GM21529 (cell line): ENCODE measurements around the gene SLC2A9.

Source experiments
- ATAC-seq: cut with Tn5 transposase; IDR thresholded peaks from one replicate; pipeline ENCODE4 v1.9.1; 2021; ENCODE audit not compliant: unreplicated experiment

SLC2A9 gene

DNA sequence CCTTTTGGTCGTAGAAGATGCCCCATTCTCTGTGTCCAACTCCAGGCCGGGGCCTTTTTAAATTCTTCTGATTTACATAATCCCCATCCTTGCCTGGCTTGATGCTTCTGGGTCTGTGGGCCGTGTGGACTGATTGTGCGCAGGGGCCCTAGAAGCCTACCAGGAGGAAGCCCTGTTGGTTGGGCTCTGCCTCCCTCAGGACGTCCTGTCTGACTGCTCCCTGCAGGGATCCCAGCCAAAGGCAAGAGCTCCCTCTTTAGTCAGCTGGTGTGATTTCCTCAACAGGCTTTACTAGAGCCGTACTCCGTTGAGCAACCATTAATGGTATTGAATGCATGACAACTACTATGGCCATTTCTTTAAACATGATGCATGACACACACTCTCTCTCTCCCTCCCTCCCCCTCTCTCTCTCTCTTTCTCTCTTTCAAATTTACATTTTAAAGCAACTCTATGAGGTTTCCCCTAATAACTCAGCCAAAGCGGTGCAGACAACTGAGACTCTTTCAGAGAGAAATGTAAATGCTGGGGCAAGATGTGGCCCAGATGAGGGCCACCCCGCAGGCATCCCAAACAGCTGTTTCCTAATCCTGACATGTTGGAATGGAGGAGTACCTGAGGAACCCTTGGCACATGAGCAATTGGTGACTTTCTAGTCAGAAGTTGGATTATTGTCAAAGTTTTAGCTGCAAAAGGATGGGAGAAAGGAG is 122.5 kb downstream of the SLC2A9 start:
- no peak for ATAC-seq

DNA sequence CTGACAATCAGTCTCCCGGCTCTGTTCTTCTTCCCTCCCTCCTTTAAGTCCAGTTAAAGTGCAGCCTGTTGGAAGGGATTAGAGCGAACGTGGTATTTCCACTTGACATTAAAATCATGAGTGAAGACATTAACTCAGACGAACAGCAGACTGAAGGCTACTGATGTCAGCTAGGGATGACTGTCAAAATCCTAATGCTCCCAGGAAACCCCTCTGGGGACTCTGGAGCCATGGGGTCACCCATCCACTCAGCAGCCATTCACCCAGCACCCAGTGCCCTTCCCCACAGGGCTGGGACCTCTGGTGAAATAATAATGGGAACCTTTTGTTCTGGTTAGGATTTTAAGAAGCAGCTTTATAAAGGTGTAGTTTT is 126.0 kb downstream of the SLC2A9 start:
- ATAC-seq = no peak

DNA sequence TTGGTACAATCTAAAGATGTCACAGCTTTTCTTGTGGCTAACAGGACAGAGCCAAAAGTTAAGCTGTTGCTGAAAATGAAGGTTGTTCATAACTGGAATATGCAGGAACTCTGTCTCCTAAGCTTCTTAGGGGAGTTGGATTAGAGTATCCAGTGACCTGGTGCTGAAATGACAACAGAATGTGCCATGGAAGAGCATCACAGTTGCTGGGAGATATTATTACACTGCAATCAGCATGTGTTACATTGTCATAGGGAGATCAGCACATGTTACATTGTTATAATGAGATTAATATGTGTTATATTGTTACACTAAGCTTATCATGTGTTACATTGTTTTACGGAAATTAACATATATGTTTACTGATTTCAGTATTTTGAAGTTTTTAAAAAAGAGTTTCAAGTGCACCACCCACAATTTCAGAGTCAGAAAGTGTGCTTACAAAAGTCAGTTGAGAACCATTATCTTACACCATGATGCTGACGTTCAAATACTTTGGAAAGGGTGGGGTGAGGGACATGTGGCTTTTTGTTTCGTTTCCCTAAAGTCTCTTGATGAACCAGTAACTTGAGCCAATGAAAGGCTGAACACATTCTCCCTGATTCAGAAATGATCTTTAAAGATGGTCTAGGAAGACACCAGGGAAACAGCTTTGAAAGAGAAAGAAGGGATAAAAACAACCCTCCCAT is 126.5 kb downstream of the SLC2A9 start:
- ATAC-seq = no peak

DNA sequence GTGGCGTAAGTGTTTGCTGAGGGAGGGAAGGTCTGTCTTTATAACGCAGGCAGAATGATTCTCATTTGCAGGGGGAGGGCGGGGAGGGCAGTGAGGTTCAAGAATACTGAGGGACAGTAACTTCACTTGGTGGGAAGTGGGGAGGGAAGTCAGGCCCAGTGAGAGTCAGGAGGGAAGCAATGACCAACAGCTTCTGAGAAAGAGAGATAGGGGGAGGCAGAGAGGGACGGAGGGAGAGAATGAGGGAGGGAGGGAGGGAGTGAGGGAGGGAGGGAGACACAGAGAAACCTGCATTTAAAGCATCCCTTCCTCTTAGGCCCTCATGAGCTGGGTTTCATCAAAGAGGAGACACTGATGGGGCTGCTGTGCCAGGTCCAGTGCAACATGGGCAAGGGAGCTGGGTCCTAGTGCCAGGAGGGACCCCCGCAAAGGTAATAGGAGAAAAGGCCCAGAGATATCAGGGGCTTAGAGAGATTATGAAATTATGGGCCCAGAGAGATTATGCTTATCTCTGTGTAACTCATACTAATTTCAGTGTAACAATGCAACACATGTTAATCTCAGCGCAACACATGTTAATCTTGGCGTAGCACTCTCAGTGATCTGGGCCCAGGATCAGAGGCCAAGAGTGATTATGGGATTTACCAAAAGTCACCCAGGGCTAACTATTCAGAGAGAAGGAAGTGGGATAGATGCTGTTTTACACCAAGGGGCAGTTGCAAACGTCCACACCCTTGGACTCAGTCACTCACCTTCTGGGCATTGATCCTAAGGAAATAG is 127.8 kb downstream of the SLC2A9 start:
- no peak for ATAC-seq

DNA sequence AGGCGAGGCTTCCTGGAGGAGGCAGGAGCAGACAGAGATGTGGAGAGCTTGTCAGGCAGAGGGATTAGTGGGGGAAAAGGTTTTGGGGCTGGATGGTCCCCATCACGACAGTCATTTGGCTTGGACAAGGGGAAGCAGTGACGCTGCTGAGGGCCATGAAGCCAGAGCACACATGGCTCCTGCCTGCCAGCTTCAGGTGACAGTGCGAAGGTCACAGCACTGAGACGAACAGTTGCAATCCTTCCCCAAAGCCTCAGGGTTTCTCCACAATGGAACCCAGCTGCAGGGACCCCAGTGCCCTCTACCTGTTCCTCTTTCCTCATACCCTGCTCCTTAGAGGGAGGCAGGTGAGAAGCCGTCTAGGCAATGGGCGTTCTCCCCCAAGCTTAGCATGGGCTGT is 129.6 kb downstream of the SLC2A9 start:
- no peak for ATAC-seq

DNA sequence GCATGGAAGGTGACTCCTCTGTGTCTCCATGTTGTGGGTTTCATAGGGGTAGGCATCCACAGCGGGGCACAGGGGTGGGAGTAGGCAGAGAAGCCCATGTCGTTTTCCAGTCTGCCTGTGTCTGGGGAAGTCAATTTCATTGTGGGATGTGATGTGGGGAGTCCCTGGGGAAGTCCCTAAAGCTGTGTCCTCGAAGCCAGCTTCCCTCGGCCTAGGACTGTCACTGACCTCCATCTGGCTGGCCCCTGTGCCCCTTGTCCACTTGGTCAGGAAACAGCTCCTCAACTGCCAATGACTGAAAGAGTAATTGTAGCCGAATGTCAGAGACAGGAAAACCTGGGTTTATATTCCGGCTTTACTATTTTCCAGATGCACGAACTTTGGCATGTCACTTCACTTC is 130.2 kb downstream of the SLC2A9 start:
- no peak for ATAC-seq

DNA sequence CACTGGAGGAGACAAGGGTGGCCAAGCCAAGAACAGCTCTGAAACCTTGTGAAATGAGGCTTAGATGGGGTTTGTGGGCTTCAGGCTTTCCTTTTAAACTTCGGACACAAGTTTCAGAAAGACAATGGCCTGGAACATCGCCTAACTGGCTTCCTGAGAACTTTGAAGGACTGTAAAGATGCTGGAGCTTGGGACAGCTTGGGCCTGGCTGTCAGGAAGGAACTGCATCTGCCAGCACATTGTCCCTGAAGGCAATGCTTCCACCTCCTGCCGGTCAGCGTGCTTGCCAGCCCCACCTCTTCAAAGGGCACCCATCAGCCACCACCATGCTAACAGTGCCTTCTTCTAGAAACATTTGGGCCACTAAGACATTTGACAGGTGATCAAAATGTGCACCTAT is 132.0 kb downstream of the SLC2A9 start:
- no peak for ATAC-seq

DNA sequence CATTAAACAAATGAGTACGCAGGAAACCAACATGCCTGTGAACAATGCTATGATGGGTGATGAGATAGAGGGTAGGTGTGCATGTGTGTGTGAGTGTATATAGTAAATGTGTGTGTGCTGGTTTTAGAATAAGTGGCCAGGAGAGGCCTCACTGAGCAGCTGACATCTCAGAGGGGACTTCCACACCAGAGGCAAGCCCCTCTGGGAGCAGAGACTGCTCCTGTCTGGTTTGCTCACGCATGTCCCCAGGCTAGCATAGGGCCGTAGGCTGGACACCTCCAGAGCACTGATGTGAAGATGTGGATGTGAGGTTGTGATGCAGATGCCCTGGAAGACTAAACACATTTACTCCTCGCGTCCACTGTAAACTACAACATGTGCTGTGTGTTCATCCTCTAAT is 135.3 kb downstream of the SLC2A9 start:
- no peak for ATAC-seq

DNA sequence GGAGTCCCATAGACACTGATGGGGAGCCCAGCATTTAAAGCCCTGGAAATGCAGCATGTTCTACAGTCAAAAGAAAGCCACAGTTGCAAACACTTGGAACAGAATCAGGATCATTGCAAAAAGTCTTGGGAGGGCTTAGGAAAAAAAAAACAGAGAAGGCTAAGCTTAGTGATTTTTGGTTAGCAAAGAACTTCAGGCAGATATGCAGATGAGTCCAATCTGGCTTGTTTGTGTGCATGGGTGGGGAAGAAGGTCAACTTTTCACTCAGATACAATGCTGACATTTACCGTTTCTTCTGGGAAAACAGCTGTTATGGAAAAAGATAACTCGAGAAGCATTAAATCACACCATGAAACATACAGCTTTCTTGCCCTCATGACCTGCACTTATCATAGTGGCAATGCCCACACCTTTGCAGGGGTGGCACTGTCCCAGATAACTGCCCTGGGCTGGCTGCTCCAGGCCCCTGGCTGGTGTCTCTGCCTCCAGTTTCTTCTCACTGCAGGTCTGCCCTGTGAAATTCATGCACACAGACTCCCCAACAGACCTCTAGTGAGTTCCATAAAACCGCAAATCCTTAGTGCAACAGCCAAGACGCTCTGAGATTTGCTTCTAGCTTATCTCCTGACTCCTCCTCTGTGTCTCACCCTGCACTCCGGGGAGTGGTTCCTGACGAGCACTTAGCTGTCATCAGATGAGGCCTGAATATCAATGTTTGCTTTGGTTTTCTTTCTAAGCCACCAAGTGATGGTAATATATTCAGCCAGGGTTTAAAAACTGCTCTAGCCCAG is 140.7 kb downstream of the SLC2A9 start:
- no peak for ATAC-seq

DNA sequence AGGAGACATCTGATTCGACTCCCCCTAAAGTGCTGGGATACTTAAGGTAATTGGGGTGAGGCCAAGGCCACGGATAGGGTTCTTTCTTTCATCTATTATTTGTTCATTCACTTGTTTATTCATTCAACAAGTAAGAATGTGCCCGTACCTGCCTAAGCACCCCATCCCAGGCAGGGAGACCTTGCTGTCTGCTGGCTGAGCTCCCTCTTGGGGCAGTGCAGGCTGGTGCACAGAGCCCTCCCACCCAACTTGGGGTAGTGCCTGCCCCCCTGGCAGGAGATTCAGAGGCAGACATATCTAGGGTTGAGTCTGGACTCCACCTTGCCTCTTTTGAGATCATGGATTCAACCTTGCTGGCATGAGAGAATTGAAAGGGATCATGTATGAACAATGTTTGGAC is 144.2 kb downstream of the SLC2A9 start:
- ATAC-seq = no peak

DNA sequence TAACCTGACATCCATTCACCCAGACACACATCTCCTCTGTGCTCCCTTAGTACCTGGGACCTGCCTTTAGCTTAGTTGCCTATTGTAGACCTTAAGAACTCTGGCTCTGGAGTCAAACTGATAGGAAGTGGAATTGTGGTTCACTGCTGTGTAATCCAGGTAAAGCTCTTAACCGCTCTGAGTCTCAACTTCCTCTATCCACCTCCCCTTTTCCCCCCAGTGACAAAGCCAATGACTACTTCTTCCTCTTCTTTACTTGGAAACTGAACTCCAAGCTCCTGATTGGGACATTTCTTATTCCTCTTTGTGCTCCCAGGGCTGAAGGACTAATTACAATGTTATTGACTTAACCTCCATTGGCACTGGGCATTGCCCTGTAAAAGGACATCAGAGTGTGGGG is 145.8 kb downstream of the SLC2A9 start:
- ATAC-seq = no peak

DNA sequence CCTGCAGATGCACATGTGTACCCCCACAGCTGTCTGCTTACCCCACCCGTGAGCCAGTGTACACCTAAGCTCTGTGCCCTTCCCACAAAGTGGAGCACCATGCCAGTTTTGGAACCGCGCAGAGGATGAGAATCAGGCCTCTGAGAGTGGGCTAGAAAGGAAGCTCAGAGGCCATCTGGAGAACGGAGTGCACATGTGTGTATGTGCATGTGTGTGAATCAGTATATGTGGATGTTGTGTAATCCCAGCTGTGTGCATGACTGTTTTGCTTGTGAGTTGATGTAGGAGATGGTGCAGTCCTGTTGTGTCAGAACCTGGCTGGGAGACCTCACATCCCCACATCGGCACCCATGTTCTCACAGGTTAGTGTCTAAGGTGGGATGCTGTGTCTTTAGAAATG is 146.9 kb downstream of the SLC2A9 start:
- no peak for ATAC-seq

DNA sequence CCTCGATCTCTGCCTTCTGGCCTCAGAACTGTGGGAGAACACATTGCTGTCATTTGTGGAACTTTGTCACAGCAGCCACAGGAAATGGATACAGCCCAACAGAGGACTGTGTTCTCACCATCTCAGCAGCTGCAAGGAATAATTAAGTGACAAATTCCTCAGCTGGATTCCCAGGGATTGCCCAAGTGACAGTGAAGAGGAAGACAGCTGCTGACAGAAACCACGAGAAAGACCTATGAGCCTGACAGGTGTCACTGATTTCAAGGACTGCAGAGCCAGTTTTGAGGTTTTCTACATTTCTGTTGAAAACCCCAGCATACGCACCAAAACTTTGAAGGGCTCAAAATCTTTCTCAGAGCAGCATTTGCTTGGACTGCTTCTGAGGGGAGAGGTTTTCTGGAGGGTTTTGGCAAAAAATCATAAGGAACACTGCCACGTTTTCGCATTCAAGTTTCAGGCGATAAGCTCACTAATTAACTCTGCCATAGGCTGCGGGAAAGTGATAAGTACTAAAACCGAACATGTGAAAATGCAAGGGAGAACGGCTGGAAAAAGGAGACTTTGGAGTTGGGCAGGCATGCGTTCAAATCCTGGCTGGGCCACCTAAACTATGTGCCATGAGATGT is 151.0 kb downstream of the SLC2A9 start:
- no peak for ATAC-seq

DNA sequence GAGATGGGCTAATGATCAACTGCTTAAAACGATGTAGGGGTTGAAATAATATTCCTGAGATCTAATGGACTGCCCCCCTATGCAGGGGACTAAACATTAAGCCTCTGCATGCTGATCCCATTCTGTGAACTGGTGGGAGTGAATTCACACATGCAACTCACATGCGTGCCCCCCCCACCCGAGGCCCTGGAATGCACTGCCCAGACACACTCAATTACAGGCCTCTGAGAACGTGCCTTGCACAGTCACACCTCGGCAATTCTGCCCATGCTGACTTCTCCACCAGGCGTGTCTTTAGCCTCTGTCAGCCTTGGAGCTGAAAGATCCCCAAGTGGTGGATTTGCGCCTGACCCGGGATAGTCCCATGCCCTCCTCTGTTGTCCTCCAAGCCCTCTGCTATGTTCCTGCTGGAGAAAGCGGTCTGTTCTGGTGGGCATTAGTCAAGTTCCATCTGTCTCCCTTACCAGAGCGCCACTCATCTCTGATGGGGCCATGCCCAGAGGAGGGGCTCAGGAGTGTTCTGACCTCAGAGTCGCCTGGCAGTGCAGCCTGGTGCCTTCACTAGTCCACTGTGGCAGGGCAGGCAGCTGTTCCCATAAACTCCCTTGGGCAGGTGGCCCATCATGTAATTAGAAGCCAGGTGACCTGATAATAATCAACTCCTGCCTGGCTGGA is 153.4 kb downstream of the SLC2A9 start:
- ATAC-seq = no peak

DNA sequence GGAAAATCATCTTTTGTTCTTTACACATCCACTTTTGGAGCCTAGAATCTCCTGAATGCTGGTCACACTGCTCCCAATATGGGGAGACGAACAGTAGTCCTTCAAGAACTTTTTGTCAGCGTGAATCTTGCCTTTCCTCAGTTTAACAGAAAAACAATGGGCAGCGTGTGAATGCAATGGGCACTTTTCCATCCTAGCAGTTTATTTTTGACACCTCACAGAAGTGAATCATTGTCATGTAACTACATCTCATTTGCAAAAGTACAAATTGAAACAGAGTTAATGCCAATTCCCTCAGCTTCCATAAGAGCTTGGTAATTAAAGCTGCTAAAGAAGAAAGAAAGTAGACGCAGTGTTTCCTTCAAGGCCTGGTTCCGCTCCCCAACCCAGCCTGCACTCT is 154.4 kb downstream of the SLC2A9 start:
- no peak for ATAC-seq

DNA sequence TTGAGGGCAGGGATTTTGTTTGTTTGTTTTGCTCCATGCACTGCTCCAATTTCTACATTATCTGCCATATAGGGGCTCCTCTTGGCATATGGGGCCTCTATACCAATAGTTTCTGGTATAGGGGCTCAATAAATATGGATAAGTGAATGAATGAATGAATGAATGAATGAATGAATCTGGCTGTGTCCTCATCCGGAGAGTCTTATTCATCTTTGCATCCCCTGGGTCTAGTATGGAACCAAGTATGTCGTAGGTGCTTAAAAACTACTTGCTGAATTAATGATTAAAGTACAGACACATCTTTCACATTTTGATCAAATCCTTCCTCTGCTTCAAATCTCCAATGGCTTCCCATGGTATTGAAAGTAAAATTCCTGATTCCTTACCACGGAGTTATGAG is 159.7 kb downstream of the SLC2A9 start:
- ATAC-seq = no peak

DNA sequence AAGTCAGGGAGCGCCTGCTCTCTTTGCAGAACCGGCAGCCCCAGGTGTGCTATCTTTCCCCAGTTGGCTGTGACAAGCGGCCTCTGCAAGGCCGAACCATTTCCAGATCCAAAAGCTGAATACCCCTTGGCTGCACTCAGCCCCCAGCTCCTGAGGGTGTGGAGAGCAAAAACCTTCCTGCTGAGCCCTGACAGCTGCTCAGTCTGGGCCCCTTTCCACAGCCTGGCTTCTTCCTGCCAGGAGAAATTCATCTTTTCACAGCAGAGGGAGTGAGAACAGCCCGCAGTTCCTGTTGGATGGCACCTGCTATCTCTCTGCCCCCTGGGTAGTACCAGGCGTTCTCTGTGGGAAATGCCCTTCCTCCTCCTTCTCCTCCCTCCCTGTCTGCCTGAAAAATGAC is 161.5 kb downstream of the SLC2A9 start:
- ATAC-seq = no peak

DNA sequence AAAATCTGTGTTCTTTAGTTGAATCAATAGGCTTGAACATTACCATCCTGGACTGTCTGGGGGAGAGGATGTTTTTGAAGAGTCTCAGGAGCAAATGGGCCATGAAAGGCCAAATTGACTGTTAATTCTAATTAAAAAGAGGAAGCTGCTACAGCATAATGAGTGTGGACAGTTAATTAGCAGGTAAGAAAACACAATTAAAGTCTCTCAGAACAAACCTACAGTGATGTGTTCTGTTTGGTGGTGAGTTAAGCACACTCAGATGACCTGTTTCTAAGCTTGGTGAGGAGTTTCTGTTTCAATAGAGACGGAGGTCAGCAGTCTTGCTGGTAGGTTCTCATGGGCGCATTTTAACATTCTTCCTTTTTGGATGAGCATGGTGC is 171.8 kb downstream of the SLC2A9 start:
- ATAC-seq = no peak

DNA sequence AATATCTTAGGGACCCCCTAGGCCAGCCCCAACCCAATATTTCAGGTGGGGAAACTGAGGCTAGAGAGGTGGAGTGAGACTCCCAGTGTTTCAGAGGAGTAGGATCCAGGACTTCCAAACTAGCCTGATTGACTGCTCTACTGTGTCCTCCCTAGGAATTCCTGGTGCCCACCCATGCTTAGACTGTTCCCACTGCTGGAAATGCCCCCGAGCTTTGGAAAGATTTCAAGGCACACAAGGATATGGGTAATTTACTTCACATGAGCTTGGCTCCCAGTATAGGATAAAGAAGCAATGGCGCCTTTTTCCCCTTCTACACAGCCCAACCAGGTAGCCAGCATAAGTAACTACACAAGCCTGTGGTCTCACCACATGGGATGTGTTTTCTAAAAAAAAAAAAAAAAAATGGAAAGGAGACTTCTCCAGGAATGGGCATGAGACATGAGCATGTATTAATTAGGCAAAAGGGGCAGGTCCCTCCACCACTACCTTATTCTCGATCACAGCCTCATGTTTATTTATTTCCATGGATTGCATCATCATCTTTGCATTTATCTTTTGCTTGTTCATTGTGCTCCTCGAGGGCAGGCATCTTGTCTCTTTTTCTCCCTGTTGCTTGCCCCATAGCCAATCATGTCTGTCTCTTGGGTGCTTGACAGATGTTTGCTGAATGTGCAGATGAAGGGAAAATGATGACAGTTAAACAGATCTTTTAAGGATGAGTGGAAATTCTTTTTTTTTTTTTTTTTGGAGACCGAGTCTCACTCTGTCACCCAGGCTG is 173.1 kb downstream of the SLC2A9 start:
- ATAC-seq = no peak
